WI38 (cell line): ENCODE data around the gene PTPRZ1.

Experiments
- H3K4me3 ChIP-seq: 2 replicates; pipeline ENCODE4 v1.5.1; 2011; ENCODE audit warnings: low read depth, mild to moderate bottlenecking, control low read depth, low read length
- TF ChIP-seq, protein P1 (sequence below): IDR thresholded peaks from 2 replicates; pipeline ENCODE4 v1.5.1; 2012; ENCODE audit warnings: low read depth, mild to moderate bottlenecking, control low read depth, low read length

The PTPRZ1 gene

DNA sequence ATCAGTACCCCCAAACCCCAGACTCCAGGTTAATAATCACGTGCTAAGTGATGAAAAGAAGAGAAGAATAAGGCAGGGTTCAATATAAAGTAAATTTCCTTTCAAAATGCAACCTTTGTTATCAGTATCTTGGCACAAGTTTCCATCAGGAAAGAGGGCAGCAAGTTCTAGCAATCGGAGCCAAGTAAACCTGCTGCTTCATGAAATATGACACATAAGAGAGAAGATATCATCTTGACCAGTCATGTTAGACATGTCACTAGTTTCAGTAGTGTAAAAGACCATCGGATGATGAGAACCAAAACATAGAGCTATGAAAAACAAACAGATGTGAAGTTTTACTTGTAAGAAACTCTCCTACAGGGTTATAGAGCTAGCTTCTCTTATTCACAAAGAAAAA is 227.1 kb downstream of the PTPRZ1 start:
- H3K4me3 ChIP-seq: no peak overlapping the region
- TF ChIP-seq, protein P1, sequence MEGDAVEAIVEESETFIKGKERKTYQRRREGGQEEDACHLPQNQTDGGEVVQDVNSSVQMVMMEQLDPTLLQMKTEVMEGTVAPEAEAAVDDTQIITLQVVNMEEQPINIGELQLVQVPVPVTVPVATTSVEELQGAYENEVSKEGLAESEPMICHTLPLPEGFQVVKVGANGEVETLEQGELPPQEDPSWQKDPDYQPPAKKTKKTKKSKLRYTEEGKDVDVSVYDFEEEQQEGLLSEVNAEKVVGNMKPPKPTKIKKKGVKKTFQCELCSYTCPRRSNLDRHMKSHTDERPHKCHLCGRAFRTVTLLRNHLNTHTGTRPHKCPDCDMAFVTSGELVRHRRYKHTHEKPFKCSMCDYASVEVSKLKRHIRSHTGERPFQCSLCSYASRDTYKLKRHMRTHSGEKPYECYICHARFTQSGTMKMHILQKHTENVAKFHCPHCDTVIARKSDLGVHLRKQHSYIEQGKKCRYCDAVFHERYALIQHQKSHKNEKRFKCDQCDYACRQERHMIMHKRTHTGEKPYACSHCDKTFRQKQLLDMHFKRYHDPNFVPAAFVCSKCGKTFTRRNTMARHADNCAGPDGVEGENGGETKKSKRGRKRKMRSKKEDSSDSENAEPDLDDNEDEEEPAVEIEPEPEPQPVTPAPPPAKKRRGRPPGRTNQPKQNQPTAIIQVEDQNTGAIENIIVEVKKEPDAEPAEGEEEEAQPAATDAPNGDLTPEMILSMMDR: no peak

DNA sequence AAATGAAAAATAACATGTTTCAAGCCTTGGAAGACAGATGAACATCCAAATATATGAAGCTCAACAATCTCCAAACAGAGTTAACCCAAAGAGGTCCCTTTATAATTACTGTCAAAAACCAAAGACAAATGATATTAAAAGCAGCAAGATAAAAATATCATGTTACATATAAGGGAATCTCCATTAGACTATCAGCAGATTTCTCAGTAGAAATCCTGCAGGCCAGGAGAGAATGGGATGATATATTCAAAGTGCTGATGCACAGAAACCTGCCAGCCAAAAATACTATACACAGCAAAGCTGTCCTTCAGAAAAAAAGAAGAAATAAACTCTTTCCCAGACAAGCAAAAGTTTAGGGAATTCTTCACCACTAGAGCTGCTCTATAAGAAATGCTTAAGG is 230.1 kb downstream of the PTPRZ1 start:
- TF ChIP-seq, protein P1: no peak
- H3K4me3 ChIP-seq: no peak overlapping the region
